ENCODE results near the gene ARHGAP19. TPM values are rescaled to one million over a fixed set of nuclear protein-coding genes. Genes with fewer than 3 reads are reported as not detected.

The ARHGAP19 gene
- total and polyA plus RNA-seq, 2 of the 8 experiments (the other 6 are each of a cell fraction or from before 2014, with no cell fraction given), result 13.3 to 32.1 TPM

DNA sequence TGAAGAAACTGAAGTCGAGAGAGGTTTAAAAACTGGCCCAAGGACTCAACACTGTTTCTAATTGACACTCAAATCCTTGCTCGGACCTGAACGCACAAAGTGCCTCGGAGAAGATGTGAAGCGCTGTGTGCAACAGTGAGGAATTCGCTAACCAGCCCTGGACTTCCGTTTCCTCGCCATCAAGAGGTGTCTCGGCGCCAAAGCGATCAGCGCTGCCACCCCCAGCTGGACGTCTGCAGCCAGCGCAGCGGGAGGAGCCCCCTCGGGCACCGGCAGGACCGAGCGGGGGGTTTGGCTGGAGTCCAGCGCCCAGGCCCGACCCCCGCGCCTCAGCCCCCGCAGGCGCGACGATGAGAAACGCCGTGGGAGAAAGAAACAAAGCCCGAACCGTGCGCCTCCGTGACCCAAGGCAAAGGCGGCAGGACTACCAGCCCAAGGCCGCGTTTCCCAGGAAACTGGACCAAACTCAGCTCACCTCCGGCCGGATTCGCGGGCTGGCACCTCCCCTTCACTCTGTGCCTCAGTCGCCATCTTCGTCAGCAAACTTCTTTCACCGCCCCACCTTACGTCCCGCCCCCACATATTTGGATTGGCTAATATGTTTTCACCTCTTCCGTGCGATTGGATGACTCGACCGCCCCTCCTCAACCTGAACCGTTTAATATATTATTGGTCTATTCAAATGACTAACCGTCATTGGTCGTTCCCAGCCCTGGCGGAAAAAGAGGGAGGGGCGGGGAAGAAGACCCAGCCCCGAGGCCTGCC is at the start of gene ARHGAP19 (continued):
- TF ChIP-seq, protein P1, sequence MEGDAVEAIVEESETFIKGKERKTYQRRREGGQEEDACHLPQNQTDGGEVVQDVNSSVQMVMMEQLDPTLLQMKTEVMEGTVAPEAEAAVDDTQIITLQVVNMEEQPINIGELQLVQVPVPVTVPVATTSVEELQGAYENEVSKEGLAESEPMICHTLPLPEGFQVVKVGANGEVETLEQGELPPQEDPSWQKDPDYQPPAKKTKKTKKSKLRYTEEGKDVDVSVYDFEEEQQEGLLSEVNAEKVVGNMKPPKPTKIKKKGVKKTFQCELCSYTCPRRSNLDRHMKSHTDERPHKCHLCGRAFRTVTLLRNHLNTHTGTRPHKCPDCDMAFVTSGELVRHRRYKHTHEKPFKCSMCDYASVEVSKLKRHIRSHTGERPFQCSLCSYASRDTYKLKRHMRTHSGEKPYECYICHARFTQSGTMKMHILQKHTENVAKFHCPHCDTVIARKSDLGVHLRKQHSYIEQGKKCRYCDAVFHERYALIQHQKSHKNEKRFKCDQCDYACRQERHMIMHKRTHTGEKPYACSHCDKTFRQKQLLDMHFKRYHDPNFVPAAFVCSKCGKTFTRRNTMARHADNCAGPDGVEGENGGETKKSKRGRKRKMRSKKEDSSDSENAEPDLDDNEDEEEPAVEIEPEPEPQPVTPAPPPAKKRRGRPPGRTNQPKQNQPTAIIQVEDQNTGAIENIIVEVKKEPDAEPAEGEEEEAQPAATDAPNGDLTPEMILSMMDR (IDR thresholded peaks at IDR 0.05; ENCODE audit: control extremely low read depth in 1 of 3, insufficient read depth in 1 of 3, low read depth in 1 of 3, low read length in 3 of 3), result 0 out of 4 replicates have a peak, but pooled peaks of 1 of the 3 experiments have one; percentile 6
- no peak for TF ChIP-seq CBX5 (IDR thresholded peaks at IDR 0.05; ENCODE audit: low read depth, low read length)
- TF ChIP-seq JUND (IDR thresholded peaks at IDR 0.05; ENCODE audit: low read length), result no peak
- 0 out of 2 replicates have a peak, but pooled peaks have one; percentile 16 for TF ChIP-seq KDM5A (IDR thresholded peaks at IDR 0.05; ENCODE audit: low read length)
- peak; percentile 88 for TF ChIP-seq SP2 (IDR thresholded peaks at IDR 0.05; ENCODE audit: low read length)
- TF ChIP-seq KDM4A (IDR thresholded peaks at IDR 0.05; ENCODE audit: low read depth, low read length, severe bottlenecking), result peak; percentile 44
- no peak for TF ChIP-seq EZH2 (IDR thresholded peaks at IDR 0.05; ENCODE audit: low read depth, low read length, severe bottlenecking)
